ENCODE data around the gene MX1.
"Not testable (repeated sequence)": the region's sequence is repeated elsewhere in the genome, so short reads cannot be mapped to it uniquely, and the experiment has no call there.

The MX1 gene

DNA sequence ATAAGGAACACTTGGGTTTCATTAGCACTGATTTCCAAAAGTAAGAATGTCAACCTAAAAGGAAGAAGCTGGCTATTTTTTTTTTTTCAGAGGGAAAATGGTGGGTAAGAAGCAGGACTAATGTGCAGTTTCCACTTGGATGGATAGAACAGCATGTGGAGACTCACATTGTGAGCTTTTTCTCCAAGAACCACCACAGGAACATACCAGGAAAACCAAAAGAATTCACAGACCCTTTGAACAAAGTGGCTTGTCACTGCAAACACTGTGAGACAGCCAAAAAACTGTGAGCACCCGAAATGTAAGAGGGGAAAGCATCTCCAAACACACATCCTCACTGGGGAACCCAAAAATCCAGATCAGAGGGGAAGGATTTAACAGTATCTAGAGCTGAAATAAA is 15.7 kb upstream of the MX1 start:
- no peak for DNase-seq

DNA sequence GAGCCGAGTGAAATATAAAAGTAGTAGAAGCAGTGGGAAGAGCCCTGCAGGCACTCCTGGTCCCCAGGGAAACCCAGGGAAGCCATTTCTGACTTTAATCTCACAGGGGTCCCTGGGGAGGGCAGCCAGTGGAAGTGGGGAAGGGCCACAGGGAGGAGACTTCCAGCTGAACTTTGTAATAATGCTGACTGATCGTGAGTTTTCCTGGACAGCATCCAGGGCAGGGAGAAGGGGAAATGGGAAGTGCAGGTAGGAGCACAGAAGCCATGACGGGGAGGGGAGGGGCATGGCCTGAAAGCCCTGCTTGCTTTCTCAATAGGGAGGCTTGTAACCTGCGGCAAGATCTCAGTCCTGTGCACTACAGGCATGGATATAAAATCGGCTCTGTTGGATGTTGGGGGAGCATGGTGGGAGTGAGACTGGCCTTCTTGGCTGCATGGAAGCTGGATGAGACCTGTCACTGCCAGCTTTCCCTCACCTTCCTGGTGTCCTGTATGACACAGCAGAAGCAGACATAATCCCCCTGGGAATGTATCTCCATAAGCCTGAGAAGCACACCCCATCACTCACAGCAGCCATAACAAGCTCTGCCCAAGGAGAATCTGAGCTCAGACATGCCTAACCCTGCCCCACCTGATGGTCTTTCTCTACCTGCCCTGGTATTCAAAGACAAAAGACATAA is 15.1 kb upstream of the MX1 start:
- no peak for DNase-seq

DNA sequence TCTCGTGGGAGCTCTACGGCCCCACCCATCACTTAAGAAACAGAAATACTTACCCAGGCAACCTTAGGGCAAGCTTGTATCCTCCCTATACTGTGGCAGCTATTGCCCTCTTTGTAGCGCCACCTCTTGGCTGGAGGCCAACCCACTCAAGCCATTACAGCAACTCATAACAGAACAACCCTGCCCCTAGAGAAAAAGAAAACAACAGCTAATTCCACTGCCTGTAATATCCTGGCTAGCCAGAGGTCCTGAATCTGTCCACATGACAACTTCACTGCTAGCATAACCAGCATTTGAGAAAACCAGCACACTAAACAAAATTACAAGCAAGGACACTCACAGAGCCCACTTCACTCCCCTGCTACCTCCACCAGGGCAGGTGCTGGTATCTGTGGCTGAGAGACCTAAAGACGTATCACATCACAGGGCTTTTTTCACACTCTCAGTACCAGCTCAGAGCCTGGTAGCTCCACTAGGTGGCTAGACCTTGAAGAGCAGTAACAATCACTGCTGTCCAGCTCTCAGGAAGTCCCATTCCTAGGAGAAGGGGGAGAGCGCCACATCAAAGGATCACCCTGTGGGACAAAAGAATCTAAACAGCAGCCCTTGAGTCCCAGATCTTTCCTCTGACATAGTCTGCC is 14.5 kb upstream of the MX1 start:
- no peak for DNase-seq

DNA sequence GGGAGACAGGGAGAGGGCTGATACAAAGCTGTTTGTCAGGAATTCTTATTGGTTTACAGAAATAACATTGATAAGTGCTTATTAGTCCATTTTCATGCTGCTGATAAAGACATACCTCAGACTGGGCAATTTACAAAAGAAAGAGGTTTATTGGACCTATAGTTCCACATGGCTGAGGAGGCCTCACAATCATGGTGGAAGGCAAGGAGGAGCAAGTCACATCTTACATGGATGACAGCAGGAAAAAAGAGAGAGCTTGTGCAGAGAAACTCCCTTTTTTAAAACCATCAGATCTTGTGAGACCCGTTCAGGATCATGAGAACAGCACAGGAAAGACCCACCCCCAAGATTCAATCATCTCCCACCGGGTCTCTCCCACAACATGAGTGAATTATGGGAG is 8.5 kb upstream of the MX1 start:
- not testable (repeated sequence) for DNase-seq

DNA sequence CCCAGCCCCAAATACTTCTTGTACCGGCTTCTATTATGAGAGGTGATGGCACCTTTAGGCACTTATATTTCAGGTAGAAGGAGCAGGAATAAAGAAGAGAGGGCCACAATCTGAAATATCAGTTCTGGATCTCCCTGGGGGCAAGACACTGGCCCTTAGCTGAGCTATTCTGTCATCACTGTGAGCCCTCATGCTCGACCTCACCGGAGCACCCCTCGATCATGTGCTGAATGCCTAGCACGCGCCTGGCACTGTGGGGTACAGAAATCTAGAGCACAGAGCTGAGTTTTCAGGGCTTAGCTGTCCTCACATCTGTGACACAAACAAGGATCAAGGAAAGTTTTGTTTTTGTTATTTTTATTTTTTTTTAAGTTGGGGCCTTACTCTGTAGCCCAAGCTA is 7.6 kb upstream of the MX1 start:
- no peak for DNase-seq

DNA sequence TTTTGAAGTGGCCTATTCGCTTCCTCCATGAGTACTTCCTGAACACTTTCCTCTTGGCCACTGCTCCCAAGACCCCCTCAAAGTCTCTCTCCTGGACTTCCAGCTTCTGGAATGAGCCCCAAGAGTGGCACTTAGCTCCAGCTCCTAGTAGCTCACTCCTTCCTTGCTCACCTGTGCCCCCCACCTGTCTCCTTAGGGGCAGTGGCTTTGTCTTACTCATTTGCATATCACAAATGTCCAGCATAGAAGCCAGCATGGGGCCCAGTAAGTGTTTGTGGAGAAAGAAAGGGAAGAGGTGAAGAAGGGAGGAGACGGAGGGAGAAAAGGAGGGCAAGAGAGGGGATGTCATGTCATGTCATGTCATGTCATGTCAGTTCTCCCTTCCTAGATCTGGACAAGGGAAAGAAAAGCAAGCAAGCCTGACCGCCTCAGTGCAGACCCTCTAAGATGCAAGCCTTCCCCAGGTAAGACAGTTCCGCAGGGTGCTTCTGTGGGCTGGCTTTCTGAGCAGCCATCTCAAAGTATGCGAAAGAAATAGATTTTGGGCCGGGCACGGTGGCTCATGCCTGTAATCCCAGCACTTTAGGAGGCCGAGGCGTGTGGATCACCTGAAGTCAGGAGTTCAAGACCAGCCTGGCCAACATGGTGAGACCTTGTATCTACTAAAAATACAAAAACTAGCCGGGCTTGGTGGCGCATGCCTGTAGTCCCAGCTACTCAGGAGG is 6.9 kb upstream of the MX1 start:
- DNase-seq: peak in 1 of 2 donors; percentile 35

DNA sequence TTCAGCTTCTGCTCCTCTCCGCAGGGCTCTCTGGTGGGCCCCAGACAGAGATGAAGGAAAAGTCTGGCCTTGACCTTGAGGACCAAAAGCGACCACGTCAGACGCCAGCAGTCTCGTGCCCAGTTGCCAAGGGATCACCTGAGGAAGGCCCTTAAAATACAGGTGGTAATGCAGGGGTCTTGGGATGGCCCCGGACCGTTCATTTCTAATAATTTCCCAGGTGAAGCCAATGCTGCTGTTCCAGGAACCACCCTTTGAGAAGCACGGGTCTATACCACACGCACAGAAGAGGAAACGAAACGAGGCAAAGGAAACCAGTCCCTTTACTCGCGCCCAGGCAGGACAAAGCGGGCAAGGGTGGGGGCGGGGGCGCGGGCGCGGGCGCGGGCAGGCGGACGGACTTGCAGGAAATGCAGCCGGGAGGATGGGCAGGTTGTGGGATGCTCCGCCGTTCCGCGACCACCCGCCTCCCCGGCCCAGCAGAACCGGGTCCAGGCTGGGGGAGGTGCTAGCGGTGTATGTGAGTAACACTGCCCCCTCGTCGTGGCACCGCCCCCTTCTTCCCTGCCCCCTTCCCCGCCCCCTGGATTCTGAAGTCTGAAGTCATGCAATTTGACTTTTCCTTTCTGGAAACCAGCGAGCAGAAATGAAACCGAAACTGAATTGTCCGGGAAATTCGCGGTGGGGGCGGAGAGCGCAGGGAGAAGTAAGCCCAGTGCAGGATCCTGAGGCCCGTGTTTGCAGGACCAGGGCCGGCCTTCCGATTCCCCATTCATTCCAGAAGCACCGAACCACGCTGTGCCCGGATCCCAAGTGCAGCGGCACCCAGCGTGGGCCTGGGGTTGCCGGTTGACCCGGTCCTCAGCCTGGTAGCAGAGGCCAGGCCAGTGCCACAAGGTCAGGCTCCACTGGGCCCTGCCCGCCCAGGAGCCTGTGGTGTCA is 5.8 kb upstream of the MX1 start:
- peak; percentile 90 to 99 for DNase-seq

DNA sequence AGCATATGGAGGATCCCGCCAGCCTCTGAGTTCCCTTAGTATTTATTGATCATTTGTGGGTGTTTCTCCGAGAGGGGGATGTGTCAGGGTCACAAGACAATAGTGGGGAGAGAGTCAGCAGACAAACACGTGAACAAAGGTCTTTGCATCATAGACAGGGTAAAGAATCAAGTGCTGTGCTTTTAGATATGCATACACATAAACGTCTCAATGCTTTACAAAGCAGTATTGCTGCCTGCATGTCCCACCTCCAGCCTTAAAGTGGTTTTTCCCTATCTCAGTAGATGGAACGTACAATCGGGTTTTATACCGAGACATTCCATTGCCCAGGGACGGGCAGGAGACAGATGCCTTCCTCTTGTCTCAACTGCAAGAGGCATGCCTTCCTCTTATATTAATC is 5.0 kb upstream of the MX1 start:
- not testable (repeated sequence) for DNase-seq

DNA sequence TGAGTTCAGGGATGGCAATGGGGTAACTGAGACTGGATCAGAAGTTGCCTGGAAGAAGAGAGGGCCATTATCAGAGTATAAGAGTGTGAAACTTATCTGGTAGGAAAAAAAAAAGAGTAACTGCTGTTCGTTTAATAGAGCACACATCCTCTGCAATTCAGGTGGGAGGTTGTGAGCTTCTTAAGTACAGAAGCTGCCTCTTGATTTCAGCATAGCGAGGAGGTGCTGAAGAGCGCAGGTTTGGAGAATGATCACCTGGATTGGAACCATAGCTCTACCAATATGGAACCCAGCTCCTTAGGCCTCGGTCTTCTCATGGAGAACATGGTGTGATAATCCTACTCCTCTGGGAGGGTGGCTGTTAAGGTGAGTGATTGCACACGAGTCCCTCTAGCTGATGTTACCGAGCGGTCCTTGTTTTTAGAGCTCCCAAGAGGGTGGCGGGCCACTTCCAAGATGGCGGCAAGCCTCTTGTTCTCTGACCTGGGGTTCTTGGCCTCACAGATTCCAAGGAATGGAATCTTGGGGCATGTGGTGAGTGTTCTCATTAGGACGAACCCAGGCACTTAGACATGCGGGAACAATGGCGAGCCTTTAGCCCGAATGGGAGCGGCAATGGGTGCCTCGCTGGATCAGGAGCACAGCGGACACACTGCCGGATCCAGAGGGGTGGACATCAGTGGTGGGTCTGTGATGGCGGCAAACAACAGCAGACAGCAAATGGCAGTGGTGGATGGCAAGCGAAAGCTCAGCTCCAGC is 3.3 kb upstream of the MX1 start:
- no peak for DNase-seq

DNA sequence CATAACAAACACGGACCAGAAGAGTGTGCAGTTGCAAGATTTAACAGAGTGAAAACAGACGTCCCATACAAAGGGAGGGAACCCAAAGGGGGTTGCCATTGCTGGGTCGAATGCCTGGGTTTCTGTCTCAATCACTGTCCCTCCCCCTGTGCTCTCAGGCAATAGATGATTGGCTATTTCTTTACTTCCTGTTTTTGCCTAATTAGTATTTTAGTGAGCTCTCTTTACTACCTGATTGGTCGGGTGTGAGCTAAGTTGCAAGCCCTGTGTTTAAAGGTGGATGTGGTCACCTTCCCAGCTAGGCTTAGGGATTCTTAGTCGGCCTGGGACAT is 2.8 kb upstream of the MX1 start:
- DNase-seq: not testable (repeated sequence)

DNA sequence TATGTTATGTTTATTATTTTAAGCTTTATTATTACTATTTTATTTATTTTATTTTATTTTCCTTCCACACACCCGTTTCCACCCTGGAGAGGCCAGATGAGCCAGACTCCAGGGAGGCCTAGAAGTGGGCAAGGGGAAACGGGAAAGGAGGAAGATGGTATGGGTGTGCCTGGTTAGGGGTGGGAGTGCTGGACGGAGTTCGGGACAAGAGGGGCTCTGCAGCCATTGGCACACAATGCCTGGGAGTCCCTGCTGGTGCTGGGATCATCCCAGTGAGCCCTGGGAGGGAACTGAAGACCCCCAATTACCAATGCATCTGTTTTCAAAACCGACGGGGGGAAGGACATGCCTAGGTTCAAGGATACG is 468 bp upstream of the MX1 start:
- no peak for DNase-seq

DNA sequence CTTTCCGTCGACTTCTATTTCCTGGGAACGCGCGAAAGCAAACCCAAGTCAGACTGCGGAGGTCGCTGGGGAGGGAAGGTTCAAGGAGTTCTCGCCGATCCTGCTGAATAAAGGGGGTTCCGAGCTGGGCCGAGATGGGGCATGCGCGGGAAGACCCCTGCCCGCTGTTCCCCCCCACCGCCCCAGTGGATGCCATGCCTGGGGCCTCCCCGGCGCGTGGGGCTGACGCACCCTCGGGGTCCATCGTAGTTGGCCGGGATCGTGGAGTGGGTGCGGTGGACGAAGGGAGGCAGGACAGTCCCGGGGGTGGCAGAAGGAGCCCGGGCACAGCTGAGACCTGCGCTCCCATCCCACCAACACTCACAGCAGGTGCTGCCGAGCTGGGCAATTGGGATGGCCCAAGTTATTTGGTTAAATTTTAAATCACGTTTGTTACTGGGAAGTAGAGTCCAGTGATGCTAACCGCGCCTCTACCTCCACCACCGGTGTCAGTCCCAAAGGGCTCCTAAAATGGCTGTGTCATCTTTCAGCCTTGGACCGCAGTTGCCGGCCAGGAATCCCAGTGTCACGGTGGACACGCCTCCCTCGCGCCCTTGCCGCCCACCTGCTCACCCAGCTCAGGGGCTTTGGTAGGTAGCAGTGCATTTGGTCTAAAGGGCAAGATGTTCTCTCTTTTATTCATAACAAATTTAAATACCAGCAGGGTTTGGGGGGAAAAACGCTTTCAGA is 801 bp downstream of the MX1 start:
- DNase-seq: no peak

DNA sequence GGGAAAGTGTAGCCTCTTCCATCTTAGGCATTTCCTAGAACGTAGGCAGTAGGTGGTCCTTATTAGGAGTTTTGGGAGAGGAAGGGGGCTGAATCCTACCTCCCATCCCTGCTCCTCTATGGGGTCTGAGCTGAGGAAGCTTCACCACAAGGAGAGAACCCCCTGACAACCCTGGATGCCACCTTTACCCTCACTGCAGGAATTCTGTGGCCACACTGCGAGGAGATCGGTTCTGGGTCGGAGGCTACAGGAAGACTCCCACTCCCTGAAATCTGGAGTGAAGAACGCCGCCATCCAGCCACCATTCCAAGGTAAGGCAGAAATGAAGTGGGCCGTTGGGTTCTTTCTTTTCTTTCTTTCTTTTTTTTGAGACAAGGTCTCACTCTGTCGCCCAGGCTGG is 1.5 kb downstream of the MX1 start:
- DNase-seq: no peak

DNA sequence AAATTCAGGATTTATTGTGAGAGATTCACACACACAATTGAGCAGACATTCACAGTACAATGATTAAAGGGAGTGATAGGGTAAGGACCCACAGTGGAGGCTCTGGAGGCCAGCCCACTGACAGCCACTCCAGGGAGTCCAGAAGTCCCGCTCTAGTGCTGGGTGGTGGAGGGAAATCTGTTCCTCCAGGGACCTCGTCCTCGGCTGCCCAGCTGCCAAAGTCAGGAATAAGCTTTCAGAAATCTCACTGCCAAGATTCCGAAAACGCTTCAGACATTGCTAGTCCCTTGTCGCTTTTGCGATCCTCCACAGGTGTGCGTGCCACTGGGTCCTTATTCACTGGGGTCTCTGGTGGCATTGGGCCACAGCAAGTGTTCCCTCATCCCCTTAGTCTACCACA is 2.3 kb downstream of the MX1 start:
- no peak for DNase-seq

DNA sequence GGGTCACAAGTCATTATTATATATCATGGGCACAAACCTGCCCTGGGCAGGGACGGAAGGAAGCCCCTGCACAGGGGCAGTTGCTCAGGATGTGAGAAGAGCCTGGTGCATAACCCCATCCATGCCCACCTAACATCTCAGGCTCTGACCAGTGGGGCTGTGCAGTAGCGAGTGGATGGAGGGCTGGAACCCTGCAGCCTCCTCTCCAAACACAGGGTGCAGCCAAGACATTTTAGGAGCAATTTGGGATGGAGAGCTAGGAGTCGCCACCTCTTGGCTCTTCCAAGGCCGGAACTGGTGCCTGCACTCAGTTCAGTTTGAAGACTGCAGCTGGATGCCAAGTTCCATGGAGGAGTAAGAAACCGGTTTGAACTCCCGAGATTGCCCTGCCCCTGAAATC is 2.8 kb downstream of the MX1 start:
- no peak for DNase-seq

DNA sequence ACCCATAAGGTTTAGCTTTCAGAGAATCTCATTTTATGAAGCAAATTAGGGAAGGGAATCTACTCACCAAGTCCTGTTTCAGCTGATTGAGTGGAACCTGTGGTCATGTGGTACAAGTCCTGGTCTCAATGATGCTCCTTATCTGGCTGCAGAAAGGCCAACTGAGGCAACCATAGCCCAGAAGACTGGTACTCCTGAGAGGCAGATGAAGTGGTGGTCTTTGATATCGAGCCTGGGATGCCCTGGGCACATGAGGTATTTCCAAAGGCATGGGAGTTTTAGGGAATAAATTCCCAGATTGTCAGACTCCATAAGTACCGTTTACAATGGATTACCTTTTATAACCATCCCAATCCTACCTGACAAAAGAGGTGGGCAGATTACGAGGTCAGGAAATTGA is 3.3 kb downstream of the MX1 start:
- no peak for DNase-seq

DNA sequence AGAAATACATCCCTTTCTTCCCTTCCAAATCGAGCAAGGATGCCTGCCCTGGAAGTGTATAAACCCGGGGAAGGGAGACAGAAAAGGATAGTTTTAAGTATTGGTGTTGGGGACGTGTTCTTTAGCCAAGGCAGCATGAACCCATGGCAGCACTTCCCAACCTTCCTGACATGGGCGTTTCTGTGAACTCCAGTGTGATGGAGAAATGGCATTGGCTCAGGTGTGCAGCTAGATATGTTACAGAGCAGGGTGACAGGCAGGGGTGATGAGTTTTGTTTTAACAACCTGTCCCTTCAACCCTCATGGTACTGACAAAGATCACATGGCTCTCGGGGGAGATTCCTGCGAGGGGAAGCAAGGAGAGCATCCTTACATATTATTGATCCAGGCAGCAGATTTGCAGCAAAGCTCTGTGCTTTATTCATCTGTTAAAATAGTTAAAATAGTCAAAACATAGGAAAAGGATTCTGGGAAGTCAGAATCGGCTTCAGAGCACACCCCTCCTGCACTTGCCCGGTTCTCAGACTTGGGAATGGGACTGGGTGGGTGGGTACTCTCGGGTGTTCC is 4.0 kb downstream of the MX1 start:
- DNase-seq: no peak

DNA sequence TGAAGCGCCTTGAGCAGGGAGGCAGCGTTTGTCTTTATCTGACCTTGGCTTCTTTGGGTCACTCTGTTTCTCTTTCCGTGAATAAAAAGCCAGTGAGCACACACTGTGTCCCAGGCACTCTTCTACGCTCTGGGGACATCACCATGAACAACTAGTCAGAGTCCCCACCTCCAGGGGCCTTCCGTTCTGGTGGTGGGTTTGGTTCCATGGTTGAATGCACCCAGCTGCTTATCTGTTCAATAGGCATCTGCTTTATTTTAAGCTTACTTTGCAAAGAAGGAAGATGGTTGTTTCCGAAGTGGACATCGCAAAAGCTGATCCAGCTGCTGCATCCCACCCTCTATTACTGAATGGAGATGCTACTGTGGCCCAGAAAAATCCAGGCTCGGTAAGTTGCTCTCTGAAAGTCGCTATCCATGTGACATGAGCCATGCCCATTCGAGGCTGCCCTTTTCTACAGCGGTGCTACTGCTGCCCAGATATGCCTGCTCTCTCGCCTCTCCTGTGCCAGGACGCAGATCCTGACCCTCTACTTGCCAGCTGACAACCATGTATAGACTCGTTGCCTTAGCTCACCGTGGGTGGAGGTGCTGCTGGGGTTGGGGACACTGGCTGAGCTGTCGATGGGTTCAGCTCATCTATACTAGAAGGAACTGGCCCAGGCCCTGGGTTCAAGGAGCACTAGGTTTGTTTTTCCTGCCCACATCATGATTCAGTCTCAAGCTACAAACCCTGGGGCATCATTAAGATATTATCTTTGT is 5.9 kb downstream of the MX1 start:
- no peak for DNase-seq

DNA sequence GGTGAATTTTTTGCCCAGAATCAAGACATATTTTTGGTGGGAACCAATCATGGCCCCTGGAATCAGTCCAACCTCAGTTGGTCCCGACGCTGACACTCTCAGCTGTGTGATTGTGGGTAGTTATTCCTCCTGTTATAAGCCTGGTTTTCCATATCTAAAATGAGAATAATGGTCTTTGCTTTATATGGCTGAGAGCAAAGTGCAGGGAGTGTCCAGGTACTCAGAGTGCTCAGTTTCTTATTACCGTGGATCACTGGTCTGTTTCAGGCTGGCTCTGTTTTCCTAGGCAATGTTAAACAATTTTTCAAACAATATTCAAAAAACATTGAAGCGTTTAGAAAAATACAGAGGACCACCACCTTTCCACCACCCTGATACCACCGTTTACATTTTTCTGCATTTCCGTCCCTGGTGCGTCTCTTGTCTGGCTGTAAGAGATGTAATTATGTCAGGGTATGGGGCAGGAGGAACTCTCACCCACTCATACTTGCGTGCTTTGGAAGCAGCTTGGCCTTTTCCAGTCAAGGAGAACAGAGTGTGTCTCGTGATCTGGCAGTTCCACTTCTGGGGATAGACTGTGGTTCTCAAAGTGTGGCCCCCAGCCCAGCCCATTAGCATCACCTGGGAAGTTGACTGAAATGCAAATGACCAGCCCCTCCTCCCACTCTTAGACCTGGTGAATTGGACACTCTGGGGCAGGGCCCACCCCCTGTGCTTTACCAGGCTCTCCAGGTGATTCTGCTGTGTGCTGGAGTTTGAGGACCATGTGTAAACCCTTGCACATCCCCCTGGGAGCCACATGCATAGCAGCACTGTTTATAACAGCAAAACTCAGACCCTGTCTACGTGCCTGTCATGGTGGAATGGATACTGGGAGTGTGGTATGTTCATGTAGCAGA is 6.8 kb downstream of the MX1 start:
- DNase-seq: peak in 1 of 2 donors; percentile 10

DNA sequence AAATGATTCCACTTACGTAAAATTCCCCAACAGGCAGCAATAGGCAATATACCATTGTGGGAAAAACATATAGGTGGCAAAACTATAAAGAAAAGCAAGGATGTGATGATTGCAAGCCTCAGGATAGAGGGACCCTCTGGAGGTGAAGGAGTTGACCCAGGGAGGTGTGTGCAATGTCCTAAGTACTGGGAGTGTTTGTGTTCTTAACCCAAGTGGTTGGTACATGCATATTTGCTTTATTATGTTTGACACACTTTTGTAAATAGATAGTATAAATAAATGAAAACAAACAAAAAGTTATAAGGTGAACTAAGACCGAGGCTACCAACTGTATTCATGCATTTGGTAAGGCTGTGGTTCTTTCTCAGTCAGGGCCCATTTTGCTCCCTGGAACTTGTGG is 7.5 kb downstream of the MX1 start:
- no peak for DNase-seq

All from inflammatory macrophage treated with lipopolysaccharide for 1 hour (primary cell).